HG02970 (cell line): ENCODE data around the gene CCT5.
"Not testable (repeated sequence)": the region's sequence is repeated elsewhere in the genome, so short reads cannot be mapped to it uniquely, and the experiment has no call there.

Experiments used
- ATAC-seq: cut with Tn5 transposase; IDR thresholded peaks from one replicate; pipeline ENCODE4 v1.9.1; 2021; ENCODE audit warnings: mild to moderate bottlenecking, moderate library complexity, moderate number of reproducible peaks; ENCODE audit not compliant: unreplicated experiment, low FRiP score

Gene CCT5

DNA sequence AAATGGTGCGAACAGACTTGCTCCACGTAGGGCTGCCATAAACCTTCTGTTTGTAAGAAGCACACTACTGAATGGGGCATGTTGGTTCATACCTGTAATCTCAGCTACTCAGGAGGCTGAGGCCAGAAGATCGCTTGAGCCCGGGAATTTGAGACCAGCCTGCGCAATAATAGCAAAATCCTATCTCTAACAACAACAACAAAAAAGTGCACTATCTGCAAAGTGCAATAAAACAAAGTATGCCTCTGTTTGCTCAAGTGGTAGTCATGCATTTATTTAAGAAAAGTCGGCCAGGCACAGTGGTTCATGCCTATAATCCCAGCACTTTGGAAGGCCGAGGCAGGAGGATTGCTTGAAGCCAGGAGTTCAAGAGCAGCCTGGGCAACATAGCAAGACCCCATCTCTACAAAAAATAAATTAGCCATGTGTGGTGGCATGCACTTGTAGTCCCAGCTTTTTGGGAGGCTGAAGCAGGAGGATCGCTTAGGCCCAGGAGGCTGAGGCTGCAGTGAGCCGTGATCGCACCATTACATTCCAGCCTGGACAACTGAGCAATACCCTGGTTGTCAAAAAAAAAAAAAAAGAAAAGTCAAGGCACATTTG, 5.6 kb upstream of the CCT5 start:
- ATAC-seq, result no peak

GRCh38 chr5:10246761-10247160, 3.3 kb upstream of the CCT5 start:
- ATAC-seq, result no peak

GRCh38 chr5:10247217-10247616, 2.9 kb upstream of the CCT5 start:
- not testable (repeated sequence) for ATAC-seq

GRCh38 chr5:10248378-10249260, 1.5 kb upstream of the CCT5 start:
- peak; percentile 0 for ATAC-seq

- ATAC-seq, result no peak
Measured at GRCh38 chr5:10250806-10251276, 761 bp downstream of the CCT5 start.

DNA sequence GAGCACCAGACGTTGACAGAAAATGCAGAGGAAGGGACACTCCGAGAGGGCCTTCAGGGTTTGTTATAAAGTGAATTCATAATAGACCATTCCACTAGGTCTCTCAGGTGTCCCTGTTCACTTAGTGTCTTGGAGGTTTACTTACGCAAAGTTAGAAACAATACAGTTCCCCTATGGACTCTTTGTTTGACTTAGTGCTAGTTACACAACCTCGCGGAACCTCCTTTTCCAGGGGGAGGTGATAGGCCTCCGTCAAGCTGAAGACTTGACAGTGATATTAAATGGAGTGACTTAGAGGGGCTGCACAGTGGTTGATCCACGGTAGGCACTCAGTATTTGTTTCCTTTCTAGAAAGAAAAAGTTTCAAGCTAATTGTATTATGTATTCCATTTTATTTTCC, 1.3 kb downstream of the CCT5 start:
- no peak for ATAC-seq

- no peak for ATAC-seq
Measured at GRCh38 chr5:10253390-10253789, 3.3 kb downstream of the CCT5 start.

DNA sequence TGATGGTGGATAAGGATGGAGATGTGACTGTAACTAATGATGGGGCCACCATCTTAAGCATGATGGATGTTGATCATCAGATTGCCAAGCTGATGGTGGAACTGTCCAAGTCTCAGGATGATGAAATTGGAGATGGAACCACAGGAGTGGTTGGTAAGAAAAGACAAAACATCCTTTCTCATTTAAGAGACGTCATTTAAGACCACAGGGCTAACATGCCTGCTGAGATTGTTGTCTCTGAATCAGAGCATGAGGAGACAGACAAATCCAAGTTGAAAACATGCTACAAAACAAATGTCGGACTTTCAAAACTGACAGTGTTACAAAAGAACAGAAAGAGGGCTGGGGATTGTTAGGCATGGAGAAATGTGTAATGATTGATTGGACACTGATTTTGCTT, 4.6 kb downstream of the CCT5 start:
- no peak for ATAC-seq

GRCh38 chr5:10257870-10258269, 7.8 kb downstream of the CCT5 start:
- no peak for ATAC-seq

DNA sequence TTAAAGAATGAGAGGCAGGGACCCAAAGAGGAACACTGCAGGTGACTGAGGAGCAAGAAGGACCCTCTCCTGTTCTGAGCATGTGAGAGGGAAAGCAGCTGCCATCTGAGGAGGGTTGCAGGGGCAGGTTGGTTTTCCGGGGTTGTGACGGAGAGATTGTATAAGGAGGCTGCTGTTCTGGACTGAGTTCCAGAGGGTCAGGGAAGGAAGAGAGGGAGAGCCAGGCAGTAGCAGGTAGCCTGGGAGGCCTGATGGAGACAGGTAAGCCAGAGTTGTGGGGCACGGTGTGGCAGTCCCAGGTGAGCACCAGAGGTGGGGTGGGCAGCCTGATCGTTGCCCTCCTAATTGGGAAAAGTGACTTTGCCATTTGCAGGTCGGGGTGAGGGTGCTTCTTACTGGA, 9.8 kb downstream of the CCT5 start:
- ATAC-seq, result no peak

DNA sequence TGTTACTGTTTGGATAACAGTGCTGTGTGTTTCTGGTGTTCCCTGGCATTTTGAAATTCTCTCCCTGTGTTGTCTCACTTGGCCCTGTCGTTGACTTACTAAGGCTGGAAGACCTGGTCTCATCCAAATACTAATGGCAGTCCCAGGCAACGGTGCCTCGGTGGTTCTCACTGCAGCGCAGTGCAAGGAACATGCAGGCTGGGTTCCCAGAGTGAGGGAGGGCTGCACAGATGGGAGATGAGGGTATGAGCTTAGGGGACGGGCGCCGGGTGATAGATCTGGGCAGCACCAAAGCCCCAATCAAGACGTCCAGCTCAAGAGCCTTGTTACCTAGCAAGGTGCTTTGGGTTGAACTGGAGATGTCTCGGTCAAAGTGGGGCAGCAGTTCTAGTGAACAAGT, 11.0 kb downstream of the CCT5 start:
- ATAC-seq, result no peak

GRCh38 chr5:10262121-10262774, 12.2 kb downstream of the CCT5 start:
- no peak for ATAC-seq

DNA sequence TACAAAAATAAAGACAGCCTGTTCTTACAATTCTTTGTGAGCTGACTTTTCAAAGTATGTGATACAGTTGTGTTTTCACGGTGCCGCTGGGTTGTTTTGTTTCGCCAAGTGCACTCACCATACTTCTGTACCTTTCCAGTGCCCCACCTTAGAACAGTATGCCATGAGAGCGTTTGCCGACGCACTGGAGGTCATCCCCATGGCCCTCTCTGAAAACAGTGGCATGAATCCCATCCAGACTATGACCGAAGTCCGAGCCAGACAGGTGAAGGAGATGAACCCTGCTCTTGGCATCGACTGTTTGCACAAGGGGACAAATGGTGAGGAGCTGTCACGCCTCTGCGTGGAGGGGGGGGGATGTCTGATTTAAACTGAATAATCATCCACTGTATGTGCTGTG, 12.9 kb downstream of the CCT5 start:
- ATAC-seq, result no peak

- no peak for ATAC-seq
Measured at GRCh38 chr5:10264604-10265003, 14.5 kb downstream of the CCT5 start.

GRCh38 chr5:10265245-10266109, 15.4 kb downstream of the CCT5 start:
- no peak for ATAC-seq

- ATAC-seq, result no peak
Measured at GRCh38 chr5:10266137-10266536, 16.1 kb downstream of the CCT5 start.

DNA sequence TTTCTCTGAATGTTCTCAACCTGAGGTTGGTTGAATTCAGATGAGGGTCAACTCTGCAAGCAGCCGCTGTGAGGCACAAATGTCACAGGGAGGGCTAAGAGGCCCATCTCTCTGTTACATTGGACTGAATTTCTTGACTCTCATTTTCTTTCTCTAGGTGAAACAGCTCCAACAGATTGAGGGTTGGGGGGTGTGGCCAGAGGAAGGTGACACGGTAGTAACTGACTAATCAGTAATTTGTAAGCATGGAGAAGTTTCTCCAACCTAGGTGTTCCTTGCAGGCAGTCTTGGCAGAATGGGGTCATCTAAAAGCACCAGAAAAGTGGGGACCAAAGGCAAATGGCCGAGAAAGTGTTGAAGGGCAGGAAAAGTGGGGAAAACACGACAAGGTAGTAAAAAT, 16.8 kb downstream of the CCT5 start:
- no peak for ATAC-seq

DNA sequence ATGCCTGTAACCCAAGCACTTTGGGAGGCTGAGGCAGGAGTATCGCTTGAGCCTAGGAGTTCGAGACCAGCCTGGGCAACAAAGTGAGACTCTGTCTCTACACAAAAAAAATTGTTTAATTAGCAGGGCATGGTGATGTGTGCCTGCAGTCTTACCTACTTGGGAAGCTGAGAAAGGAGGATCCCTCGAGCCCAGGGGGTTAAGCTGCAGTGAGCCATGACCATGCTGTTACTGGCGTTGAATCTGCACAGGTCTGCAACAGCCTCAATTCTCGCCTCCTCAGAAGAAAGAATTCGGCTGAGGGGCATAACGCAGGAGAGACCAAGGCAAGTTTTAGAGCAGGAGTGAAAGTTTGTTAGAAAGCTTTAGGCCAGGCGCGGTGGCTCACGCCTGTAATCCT, 18.0 kb downstream of the CCT5 start:
- ATAC-seq, result no peak

- ATAC-seq, result no peak
Measured at GRCh38 chr5:10272053-10272874, 22.2 kb downstream of the CCT5 start.

- not testable (repeated sequence) for ATAC-seq
Measured at GRCh38 chr5:10272875-10273209, 22.8 kb downstream of the CCT5 start.
